NK-92 (cell line): Measurements from ENCODE around the gene TMPRSS3.

Experiments used
- DNase-seq: peaks from one replicate; lab custom pipeline; 2025; ENCODE audit not compliant: unreplicated experiment; lab: John Stamatoyannopoulos, UW

The TMPRSS3 gene

DNA sequence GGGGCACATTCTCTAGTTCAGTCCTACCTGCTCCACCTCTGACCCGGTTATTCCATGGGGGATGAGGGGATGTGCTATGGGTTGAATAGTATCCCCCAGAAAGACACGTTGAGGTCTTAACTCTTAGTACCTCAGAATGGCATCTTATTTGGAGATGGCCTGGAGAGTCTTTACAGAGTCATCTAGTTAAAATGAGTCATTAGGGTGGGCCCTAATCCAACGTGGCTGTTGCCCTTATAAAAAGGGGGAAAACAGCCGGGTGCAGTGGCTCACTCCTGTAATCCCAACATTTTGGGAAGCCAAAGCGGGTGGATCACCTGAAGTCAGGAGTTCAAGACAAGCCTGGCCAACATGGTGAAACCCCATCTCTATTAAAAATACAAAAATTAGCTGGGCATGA, 5.7 kb downstream of the TMPRSS3 start:
- no peak for DNase-seq

- DNase-seq, result no peak
Observed at GRCh38 chr21:42389449-42389835, 6.4 kb downstream of the TMPRSS3 start.

DNA sequence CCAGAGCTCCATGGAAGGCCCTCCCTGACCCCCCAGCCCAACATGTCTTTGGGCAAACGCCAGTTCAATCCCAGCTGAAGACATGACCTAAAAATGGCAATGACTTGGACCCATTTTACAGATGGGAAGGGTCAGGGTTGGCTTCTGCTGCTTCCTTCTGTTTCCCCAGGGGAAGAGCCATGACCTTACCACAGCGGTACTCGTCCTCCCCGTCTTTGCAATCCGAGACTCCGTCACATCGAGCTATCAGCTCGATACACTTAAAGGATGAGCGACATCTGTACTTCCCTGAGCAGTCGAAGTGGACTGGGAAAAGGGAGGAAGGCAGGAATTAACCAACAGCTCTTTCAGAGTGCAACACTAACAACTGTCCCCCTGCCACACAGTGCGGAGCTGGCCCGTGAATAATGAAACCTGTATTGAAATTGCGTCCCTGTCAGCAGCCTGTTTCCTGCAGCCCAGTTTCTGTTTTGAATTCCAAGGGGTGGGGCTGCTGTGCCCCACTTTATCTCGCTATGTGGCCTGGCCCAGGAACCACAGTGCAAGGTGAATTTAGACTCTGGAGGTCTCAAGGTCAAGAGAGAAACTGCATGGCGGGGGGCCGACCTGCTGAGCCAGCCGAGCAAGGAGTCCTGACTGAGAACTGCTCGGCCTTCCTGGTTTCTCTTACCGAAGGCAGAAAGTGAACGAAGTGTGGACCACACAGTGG, 7.0 kb downstream of the TMPRSS3 start:
- DNase-seq, result no peak

- no peak for DNase-seq
Observed at GRCh38 chr21:42387843-42388340, 8.0 kb downstream of the TMPRSS3 start.

- DNase-seq, result no peak
Observed at GRCh38 chr21:42387164-42387563, 8.7 kb downstream of the TMPRSS3 start.

DNA sequence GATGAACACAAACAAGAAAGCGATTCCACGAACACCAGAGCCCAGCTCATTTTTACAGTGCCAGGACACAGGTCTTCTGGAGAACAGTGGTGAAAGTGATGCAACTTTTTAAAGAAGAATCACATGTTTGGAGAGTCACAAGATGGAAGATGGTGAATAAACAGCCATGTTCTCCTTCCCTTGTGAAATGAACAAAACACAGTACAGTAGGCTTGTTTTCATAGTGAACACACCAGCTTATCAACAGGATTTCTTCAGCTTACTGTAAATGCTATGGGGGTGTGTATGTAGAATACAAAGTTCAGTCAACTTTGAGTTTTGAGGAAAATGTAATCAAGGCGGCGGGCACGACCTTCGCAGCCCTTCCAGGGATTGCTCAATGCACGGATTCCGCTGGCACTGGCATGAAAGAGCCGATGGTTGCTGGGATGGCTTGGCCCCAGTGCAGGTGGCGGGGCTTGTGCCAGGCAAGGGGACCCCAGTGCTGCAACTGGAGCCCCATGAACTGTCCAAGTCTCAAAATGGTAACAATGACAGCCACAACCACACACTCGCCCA, 9.7 kb downstream of the TMPRSS3 start:
- DNase-seq, result no peak

DNA sequence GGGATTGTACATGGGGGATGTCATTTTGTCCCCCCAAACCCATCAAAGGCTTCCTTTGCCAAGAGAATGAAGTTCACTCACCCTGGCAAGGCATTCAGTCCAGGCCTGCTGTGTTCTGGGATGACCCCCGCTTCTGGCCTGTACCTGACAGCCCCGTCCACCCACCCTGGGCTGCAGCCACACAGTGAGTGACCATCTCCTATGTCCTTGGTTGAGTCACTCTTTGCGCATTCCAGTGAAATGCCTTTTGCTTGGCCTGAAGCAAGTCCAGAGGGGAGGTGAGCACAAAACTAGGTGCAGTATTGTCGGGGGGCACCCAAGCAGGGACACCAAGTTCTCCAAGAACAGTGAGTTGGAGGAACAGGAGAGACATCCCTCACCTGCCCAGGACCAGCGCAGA, 10.2 kb downstream of the TMPRSS3 start:
- no peak for DNase-seq

DNA sequence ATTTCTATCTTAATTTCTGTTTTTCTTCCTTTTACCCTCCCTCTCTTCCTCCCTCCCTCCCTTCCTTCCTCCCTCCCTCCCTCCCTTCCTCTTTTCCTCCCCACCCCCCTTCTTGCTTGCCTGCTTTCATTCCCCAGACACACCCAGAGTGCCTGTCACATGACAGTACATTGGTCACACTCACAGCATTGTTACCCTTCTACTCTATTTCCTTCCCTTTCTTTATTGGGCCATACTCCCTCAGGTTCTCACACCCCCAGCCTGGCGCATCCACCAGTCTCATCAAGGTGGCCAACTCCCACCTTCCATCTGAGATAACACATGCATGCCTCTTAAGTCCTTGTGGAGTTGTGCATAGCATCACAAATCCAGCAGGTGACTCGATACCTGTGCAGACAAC, 10.9 kb downstream of the TMPRSS3 start:
- DNase-seq, result no peak

GRCh38 chr21:42384156-42384945, 11.5 kb downstream of the TMPRSS3 start:
- DNase-seq, result no peak

GRCh38 chr21:42383331-42383730, 12.5 kb downstream of the TMPRSS3 start:
- DNase-seq, result no peak

- no peak for DNase-seq
Observed at GRCh38 chr21:42382915-42383314, 12.9 kb downstream of the TMPRSS3 start.

DNA sequence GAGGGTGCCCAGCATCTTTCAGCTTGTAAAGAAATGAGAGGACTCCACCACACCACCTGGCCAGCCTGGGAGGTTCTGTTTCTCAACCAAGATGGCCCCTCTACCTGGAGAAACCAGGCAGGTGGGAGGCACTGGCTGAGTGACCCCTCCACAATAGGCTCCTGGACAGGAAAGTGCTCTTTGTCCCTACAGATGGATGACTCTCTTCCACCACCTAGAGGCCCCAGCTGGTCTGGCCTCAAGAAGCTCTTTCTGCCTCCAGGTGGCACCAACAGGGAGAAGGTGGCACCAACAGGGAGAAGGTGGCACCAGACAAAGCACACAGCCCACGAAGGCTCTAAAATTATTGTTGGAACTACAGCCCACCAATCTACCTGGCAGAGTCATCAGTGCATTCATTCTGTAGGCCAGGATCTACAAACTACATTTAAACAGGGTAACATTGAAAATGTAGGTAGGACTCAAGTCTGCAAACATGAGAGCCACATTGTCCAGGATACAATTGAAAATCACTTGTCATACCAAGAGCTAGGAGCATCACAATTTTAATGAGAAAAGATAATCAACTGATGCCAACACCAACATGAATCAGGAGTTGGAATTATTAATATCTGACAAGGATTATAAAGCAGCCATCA, 14.4 kb downstream of the TMPRSS3 start:
- DNase-seq, result no peak

- DNase-seq, result no peak
Observed at GRCh38 chr21:42379426-42380215, 16.2 kb downstream of the TMPRSS3 start.

DNA sequence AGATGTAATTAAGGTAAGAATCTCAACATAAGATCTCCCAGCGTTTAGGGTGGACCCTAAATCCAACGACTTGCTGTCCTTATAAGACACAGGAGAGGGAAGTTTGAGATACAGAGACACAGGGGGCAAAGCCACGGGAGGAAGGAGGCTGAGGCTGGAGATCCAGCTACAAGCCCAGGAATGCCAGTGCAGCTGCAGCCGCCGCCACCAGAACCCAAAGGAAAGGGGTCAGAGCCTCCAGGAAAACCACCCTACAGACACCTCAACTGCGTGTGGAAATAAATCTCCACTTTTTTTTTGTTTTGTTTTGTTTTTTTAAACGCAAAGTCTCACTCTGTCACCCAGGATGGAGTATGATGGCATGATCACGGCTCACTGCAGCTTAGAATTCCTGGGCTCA, 17.4 kb downstream of the TMPRSS3 start:
- no peak for DNase-seq

- DNase-seq, result no peak
Observed at GRCh38 chr21:42377951-42378340, 17.9 kb downstream of the TMPRSS3 start.

DNA sequence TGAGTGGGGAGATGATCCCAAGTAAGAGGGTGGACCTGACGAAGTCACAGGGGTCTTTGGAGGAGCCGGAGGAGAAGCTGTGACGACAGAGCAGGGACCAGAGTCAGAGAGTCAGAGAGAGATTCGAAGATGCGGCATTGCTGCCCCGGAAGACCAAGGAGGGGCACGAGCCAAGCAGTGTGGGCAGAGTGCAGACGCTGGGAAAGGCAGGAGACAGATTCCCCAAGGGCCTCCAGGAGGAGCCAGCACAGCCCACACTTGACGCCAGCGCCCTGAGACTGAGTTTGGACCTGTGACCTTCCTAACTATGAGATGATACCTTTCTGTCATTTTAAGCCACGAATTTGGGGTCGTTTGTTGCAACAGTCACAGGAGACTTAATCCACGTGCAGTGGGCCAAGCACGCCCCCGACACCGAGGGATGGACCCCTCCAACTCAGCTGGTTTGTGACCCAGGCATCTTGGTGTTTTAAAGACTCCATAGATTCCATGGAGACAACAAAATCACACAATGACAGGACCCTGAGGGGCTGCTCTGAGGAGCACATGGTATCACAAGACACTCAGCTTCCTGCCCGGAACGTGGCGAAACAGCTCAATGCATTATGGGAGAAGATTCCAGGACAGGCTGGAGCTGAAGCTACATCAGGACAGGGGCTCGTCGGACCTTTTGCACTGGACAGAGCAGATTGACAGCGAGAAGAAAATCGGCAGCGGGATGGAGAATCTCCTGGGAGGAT, 18.5 kb downstream of the TMPRSS3 start:
- no peak for DNase-seq

DNA sequence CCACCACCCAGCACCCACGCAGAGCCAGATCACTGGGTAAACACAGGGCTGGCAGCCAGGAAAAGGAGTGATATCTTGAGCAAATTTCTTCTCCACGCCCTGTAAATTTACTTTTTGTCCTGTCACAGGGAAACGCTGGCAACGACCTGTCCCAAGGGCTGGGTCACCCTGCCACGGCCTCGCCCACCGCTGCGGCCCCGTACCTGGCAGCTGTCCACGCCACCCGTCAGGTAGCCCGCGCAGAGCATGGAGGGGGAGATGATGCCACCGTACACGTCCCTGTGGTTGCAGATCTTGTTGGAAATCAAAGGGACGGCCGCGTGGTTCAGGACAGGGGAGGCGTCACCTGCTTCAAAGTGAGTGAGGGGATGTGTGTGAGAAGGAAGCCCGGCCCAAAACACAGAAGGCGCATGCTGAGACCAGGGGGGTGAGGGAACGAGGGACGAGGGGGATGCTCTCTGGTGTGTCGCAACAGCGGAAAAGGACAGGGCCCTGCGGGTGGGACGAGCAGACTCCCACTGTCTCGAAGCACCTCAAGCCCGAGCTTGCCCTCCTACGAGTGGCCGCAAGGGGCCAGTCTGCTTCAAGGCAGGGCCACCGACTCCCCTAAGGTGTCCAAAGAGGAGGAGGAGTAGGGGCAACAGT, 19.4 kb downstream of the TMPRSS3 start:
- no peak for DNase-seq

- DNase-seq, result no peak
Observed at GRCh38 chr21:42375966-42376337, 19.9 kb downstream of the TMPRSS3 start.

DNA sequence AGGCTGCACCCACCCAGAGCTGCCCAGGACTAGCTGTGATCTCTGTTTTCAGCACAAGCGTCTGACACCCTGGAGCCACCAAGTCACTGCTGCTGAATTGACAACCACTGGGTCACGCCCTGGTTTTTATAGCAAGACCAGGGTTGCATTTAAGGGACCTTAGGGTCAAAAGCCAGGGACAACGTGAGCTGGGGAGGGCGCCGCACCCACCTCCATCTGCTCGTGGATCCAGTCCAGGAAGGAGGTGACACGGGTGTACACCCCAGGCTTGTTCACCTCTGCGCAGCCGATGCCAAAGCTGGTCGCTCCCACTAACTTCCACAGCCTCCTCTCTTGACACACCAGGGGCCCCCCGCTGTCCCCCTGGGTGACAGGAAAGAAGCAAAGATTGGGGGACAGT, 20.3 kb downstream of the TMPRSS3 start:
- no peak for DNase-seq
